ENCODE measurements around the gene UGT1A8. TPM values are rescaled to one million over a fixed set of nuclear protein-coding genes. Genes with fewer than 3 reads are reported as not detected.

The UGT1A8 gene
- total RNA-seq, 1 experiment from 2014 or later, result 0.17 TPM

DNA sequence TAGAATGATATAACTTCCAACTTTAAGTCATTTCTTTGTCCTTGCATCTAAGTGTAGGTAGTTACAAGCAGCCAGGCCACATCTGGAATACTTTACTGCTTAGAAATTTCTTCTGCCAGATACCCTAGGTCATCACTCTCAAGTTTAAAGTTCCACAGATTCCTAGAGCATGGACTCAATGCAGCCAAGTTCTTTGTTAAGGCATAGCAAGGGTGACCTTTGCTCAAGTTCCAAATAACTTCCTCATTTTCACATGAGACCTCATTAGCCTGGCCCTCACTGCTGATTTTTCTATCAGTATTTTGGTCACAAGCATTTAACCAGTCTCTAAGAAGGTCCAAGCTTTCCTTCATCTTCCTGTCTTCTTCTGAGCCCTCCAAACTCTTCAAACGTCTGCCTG lies 46.5 kb downstream of the UGT1A8 start:
- TF ChIP-seq, protein P1, sequence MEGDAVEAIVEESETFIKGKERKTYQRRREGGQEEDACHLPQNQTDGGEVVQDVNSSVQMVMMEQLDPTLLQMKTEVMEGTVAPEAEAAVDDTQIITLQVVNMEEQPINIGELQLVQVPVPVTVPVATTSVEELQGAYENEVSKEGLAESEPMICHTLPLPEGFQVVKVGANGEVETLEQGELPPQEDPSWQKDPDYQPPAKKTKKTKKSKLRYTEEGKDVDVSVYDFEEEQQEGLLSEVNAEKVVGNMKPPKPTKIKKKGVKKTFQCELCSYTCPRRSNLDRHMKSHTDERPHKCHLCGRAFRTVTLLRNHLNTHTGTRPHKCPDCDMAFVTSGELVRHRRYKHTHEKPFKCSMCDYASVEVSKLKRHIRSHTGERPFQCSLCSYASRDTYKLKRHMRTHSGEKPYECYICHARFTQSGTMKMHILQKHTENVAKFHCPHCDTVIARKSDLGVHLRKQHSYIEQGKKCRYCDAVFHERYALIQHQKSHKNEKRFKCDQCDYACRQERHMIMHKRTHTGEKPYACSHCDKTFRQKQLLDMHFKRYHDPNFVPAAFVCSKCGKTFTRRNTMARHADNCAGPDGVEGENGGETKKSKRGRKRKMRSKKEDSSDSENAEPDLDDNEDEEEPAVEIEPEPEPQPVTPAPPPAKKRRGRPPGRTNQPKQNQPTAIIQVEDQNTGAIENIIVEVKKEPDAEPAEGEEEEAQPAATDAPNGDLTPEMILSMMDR (conservative IDR thresholded peaks at IDR 0.05), result no peak
- TF ChIP-seq EZH2 (IDR thresholded peaks at IDR 0.05; ENCODE audit: low read depth), result no peak
- Histone ChIP-seq H2AFZ (no peak overlapping the region), H3K9me2 (ENCODE audit: insufficient read depth) (no peaks in the 10 kb centered on the region), H3K36me3 (ENCODE audit: low read depth) (no peaks in the 10 kb centered on the region), H3K27ac (no peak overlapping the region), H3K27me3 (ENCODE audit: insufficient read depth, low read depth) (no peaks in the 10 kb centered on the region), H3K4me2 (no peak overlapping the region), H3K4me1 (replicated peaks; ENCODE audit: insufficient read depth) (no peaks in the 10 kb centered on the region), H3F3A (ENCODE audit: insufficient read depth, low read depth) (no peaks in the 10 kb centered on the region), H3K79me2 (ENCODE audit: low read depth) (no peaks in the 10 kb centered on the region), H4K20me1 (ENCODE audit: insufficient read depth) (no peaks in the 10 kb centered on the region), H3K9me3 (ENCODE audit: insufficient read depth, low read depth) (peaks cover 18% of the 10 kb centered on the region), H3K4me3 (no peak overlapping the region)
- BruUV-seq (replicated peaks), result no TSS peak
- DNase-seq, result peak in 1 of 2 experiments; percentile 37
- intact Hi-C loops (cut with micrococcal nuclease; ENCODE audit: unreplicated experiment), result no loop called here
- ChIA-PET POLR2A (ENCODE audit: unreplicated experiment) (no interaction called here), CTCF (no interaction called here)

DNA sequence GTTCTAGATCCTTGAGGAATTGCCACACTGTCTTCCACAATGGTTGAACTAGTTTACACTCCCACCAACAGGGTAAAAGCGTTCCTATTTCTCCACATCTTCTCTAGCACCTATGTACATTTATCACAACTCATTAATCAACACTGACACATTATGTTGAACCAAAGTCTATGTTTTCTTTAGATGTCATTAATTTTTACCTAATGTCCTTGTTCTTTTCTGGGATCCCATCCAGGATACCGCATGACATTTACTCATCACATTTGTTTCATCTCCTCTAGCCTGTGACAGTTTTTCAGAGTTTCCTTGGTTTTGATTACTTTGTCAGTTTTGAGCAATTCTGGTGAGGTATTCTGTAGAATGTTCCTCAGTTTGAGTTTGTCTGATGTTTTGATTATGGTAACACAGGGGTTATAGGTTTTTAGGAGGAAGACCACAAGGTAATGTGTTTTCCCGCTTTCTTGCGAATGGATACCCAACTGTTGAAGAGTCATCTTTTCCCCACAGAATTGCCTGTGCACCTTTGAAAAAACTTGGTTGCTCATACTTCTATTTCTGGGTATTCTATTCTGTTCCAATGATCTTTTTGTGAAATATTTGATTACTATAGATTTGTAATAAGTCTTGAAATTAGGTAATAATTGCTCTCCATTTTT lies 51.3 kb downstream of the UGT1A8 start:
- H3F3A ChIP-seq (ENCODE audit: insufficient read depth, low read depth), result no peaks in the 10 kb centered on the region
- DNase-seq, result peak in 1 of 2 experiments; percentile 6
- H4K20me1 ChIP-seq (ENCODE audit: insufficient read depth), result no peaks in the 10 kb centered on the region
- no peak overlapping the region for H2AFZ ChIP-seq
- no peak overlapping the region for H3K27ac ChIP-seq
- intact Hi-C loops (cut with micrococcal nuclease; ENCODE audit: unreplicated experiment), result no loop called here
- no peaks in the 10 kb centered on the region for H3K4me1 ChIP-seq (replicated peaks; ENCODE audit: insufficient read depth)
- H3K9me2 ChIP-seq (ENCODE audit: insufficient read depth), result no peaks in the 10 kb centered on the region
- ChIA-PET CTCF (no interaction called here), POLR2A (ENCODE audit: unreplicated experiment) (no interaction called here)
- no peaks in the 10 kb centered on the region for H3K36me3 ChIP-seq (ENCODE audit: low read depth)
- no peaks in the 10 kb centered on the region for H3K27me3 ChIP-seq (ENCODE audit: insufficient read depth, low read depth)
- H3K79me2 ChIP-seq (ENCODE audit: low read depth), result no peaks in the 10 kb centered on the region
- H3K9me3 ChIP-seq (ENCODE audit: insufficient read depth, low read depth), result peaks cover 5% of the 10 kb centered on the region; the same call in 1 of the 2 replicates
- H3K4me3 ChIP-seq, result no peak overlapping the region
- no peak for TF ChIP-seq EZH2 (IDR thresholded peaks at IDR 0.05; ENCODE audit: low read depth)
- TF ChIP-seq, protein P1 (conservative IDR thresholded peaks at IDR 0.05), result no peak
- H3K4me2 ChIP-seq, result no peak overlapping the region
- BruUV-seq (replicated peaks), result no TSS peak

DNA sequence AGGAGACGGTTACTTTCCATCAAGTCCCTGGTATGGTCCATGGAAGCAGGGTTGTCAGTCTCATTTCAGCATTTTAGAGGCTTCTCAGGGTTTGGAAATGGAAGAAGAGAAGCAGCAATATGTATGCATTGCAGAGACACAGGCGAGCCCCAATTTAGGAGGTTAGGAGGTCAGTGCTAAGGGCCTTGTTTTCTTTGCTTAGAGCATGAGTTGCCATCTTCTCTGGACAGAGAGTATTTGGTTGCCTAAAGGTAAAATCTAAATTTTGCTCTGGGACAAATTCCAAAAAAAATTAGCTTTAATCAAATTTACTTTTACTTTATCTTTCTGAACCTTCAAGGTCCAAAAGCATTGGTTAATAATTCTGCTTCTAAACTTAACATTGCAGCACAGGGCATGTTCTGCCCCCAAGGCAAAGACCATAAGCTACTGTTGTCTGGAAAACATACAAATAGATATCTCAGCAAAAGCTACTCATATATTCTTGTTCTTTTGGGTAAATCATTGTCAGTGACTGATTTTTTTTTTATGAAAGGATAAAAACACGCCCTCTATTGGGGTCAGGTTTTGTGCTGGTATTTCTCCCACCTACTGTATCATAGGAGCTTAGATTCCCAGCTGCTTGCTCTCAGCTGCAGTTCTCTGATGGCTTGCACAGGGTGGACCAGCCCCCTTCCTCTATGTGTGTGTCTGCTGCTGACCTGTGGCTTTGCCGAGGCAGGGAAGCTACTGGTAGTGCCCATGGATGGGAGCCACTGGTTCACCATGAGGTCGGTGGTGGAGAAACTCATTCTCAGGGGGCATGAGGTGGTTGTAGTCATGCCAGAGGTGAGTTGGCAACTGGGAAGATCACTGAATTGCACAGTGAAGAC lies 54.1 kb downstream of the UGT1A8 start, which contains the start of gene UGT1A9:
UGT1A9 (plus strand) TSS at position 609 of the 872 bp plus-strand sequence; CDS start at position 646, 37 bp downstream.
- no peaks in the 10 kb centered on the region for H3K79me2 ChIP-seq (ENCODE audit: low read depth)
- DNase-seq, result peak in 1 of 2 experiments; percentile 22
- H3K36me3 ChIP-seq (ENCODE audit: low read depth), result no peaks in the 10 kb centered on the region
- ChIA-PET CTCF (no interaction called here), POLR2A (ENCODE audit: unreplicated experiment) (no interaction called here)
- no peaks in the 10 kb centered on the region for H3F3A ChIP-seq (ENCODE audit: insufficient read depth, low read depth)
- intact Hi-C loops (cut with micrococcal nuclease; ENCODE audit: unreplicated experiment), result no loop called here
- H3K27ac ChIP-seq, result no peak within 1 kb of the TSS
- TF ChIP-seq, protein P1 (conservative IDR thresholded peaks at IDR 0.05), result no peak
- TF ChIP-seq EZH2 (IDR thresholded peaks at IDR 0.05; ENCODE audit: low read depth), result no peak
- no peak within 1 kb of the TSS for H3K4me2 ChIP-seq
- no peaks in the 10 kb centered on the region for H3K4me1 ChIP-seq (replicated peaks; ENCODE audit: insufficient read depth)
- BruUV-seq (replicated peaks), result no TSS peak
- H3K4me3 ChIP-seq, result no peak within 1 kb of the TSS
- H4K20me1 ChIP-seq (ENCODE audit: insufficient read depth), result no peaks in the 10 kb centered on the region
- H3K9me2 ChIP-seq (ENCODE audit: insufficient read depth), result peaks cover 4% of the 10 kb centered on the region; the same call in 1 of the 2 replicates
- 0 out of 2 replicates have a peak within 1 kb of the TSS, but pooled peaks have one; percentile 19 for H2AFZ ChIP-seq
- H3K27me3 ChIP-seq (ENCODE audit: insufficient read depth, low read depth), result no peaks in the 10 kb centered on the region
- H3K9me3 ChIP-seq (ENCODE audit: insufficient read depth, low read depth), result no peaks in the 10 kb centered on the region; the same call in 1 of the 2 replicates
